Neural cell (in vitro differentiated cells): Measurements from ENCODE around the gene SEC16B.

Source experiments
- EP300 ChIP-seq: fragments of 450-650 bp; conservative IDR thresholded peaks from 2 replicates; pipeline ENCODE4 v1.6.1; 2014; ENCODE audit warnings: antibody characterized with exemption, mild to moderate bottlenecking, moderate library complexity; ENCODE audit not compliant: poor library complexity, severe bottlenecking
- EZH2 ChIP-seq: fragments of 200-600, 300-800 bp; shearing (Covaris generic), sonication (generic); IDR thresholded peaks from 2 replicates; pipeline ENCODE4 v1.6.1; 2014; ENCODE audit warnings: antibody characterized with exemption, low read length, borderline replicate concordance, mild to moderate bottlenecking; ENCODE audit not compliant: insufficient read depth, poor library complexity, severe bottlenecking
- MXI1 ChIP-seq: fragments of 450-650 bp; conservative IDR thresholded peaks from 2 replicates; pipeline ENCODE4 v1.6.1; 2014; ENCODE audit warnings: antibody characterized with exemption, mild to moderate bottlenecking; ENCODE audit not compliant: poor library complexity, severe bottlenecking
- RAD21 ChIP-seq: fragments of 450-650 bp; conservative IDR thresholded peaks from 2 replicates; pipeline ENCODE4 v1.6.1; 2014; ENCODE audit warnings: antibody characterized with exemption, mild to moderate bottlenecking, moderate library complexity
- SMC3 ChIP-seq: fragments of 450-650 bp; conservative IDR thresholded peaks from 2 replicates; pipeline ENCODE4 v1.6.1; 2014; ENCODE audit warnings: antibody characterized with exemption, mild to moderate bottlenecking, moderate library complexity; ENCODE audit not compliant: poor library complexity
- TF ChIP-seq, protein P1 (sequence below): fragments of 450-650 bp; IDR thresholded peaks from 2 replicates; pipeline ENCODE4 v1.5.1; 2014; ENCODE audit warnings: antibody characterized with exemption, mild to moderate bottlenecking, moderate library complexity; ENCODE audit not compliant: poor library complexity, severe bottlenecking

DNA sequence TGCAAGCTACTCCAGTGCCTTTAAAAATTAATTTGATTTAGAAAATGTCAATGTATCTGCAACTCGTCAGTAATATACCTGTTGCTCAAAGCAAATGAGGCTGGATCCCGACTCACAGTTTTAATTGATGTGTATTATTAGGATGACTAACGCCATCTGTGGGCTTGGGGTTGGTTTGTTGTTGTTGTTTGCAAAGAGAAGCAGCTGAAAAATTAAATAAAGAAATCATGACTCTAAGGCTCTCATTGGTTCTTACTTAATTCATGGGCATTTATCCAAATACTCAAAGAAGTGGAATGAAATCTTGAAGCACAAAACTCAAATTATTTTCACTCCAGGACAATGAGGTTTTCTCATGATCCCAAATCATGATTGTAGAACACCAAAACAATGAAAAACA lies 46.4 kb downstream of the SEC16B start:
- TF ChIP-seq, protein P1, sequence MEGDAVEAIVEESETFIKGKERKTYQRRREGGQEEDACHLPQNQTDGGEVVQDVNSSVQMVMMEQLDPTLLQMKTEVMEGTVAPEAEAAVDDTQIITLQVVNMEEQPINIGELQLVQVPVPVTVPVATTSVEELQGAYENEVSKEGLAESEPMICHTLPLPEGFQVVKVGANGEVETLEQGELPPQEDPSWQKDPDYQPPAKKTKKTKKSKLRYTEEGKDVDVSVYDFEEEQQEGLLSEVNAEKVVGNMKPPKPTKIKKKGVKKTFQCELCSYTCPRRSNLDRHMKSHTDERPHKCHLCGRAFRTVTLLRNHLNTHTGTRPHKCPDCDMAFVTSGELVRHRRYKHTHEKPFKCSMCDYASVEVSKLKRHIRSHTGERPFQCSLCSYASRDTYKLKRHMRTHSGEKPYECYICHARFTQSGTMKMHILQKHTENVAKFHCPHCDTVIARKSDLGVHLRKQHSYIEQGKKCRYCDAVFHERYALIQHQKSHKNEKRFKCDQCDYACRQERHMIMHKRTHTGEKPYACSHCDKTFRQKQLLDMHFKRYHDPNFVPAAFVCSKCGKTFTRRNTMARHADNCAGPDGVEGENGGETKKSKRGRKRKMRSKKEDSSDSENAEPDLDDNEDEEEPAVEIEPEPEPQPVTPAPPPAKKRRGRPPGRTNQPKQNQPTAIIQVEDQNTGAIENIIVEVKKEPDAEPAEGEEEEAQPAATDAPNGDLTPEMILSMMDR, result no peak
- TF ChIP-seq EZH2, result no peak
- TF ChIP-seq RAD21, result no peak
- no peak for TF ChIP-seq MXI1
- TF ChIP-seq SMC3, result no peak
- no peak for TF ChIP-seq EP300
